Measurements from ENCODE around the gene VNN1.

DNA sequence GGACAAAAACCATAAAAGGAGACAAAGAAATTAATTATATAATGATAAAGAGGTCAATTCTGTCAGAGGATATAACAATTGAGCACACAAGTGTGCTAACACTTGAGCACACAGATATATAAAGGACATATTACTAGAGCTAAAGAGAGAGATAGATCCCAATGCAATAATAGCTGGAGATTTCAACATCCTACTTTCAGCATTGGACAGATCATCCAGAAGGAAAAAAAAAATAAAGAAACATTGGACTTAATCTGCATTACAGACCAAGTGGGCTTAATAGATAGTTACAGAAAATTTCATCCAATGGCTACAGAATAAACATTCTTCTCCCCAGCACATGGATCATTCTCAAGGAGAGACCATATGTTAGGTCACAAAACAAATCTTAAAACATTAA is 9.9 kb downstream of the VNN1 start:
- TF ChIP-seq, protein P1, sequence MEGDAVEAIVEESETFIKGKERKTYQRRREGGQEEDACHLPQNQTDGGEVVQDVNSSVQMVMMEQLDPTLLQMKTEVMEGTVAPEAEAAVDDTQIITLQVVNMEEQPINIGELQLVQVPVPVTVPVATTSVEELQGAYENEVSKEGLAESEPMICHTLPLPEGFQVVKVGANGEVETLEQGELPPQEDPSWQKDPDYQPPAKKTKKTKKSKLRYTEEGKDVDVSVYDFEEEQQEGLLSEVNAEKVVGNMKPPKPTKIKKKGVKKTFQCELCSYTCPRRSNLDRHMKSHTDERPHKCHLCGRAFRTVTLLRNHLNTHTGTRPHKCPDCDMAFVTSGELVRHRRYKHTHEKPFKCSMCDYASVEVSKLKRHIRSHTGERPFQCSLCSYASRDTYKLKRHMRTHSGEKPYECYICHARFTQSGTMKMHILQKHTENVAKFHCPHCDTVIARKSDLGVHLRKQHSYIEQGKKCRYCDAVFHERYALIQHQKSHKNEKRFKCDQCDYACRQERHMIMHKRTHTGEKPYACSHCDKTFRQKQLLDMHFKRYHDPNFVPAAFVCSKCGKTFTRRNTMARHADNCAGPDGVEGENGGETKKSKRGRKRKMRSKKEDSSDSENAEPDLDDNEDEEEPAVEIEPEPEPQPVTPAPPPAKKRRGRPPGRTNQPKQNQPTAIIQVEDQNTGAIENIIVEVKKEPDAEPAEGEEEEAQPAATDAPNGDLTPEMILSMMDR (conservative IDR thresholded peaks at IDR 0.05 in 1 of 2, IDR thresholded peaks at IDR 0.05 in 1 of 2; ENCODE audit: low read depth in 1 of 2, low read length in 2 of 2), result no peak
- no peak for TF ChIP-seq EZH2 (IDR thresholded peaks at IDR 0.05; ENCODE audit: low read length, missing control alignments)
